Uterus (tissue), 4 donors: Measurements from ENCODE around the gene TDRD3. TPM values are rescaled to one million over a fixed set of nuclear protein-coding genes. Genes with fewer than 3 reads are reported as not detected.

ENCODE experiments used
- DNase-seq, 2 donors: peaks; one replicate each; pipeline ENCODE4 v3.0.0-alpha.2; 2019 to 2020
- H3K27ac ChIP-seq, 2 donors: fragments of 200-600 bp; sonication (generic); 1 replicate in 1 of 2; 2 replicates in 1 of 2; pipeline ENCODE4 v1.5.1; 2016 to 2018
- H3K27me3 ChIP-seq, 2 donors: fragments of 200-600 bp; sonication (generic); one replicate each; pipeline ENCODE4 v1.5.1; 2018 to 2019; ENCODE audit warnings: control low read depth in 1 of 2
- H3K36me3 ChIP-seq, 2 donors: fragments of 200-600 bp; sonication (generic); one replicate each; pipeline ENCODE4 v1.5.1; 2019; ENCODE audit warnings: control low read depth in 1 of 2
- H3K4me1 ChIP-seq, 2 donors: fragments of 200-600 bp; sonication (generic); one replicate each; pipeline ENCODE4 v1.5.1; 2018 to 2019; ENCODE audit warnings: control low read depth in 1 of 2
- H3K4me3 ChIP-seq, 2 donors: fragments of 200-600 bp; sonication (generic); 1 replicate in 1 of 2; 2 replicates in 1 of 2; pipeline ENCODE4 v1.5.1; 2018 to 2019; ENCODE audit warnings: mild to moderate bottlenecking in 1 of 2
- H3K9me3 ChIP-seq, 2 donors: fragments of 200-600 bp; sonication (generic); one replicate each; pipeline ENCODE4 v1.5.1; 2019; ENCODE audit warnings: control low read depth in 1 of 2
- POLR2A ChIP-seq, 2 donors: fragments of 450-650 bp; IDR thresholded peaks; one replicate each; pipeline ENCODE4 v1.6.1; 2016; ENCODE audit warnings: antibody characterized with exemption in 2 of 2, mild to moderate bottlenecking in 1 of 2, moderate library complexity in 1 of 2
- intact Hi-C: fragments of 100-400 bp; cut with DNase I; formaldehyde crosslinking; loops from one replicate; pipeline ENCODE4 v1.15.1; 2023; ENCODE audit warnings: low total_unique reads
- total RNA-seq, 4 donors: library from RNA; depleted of rRNA in 3 of 4; stranded (reverse); fragments of >200 nt in 3 of 4; gene quantifications; one replicate each; pipeline versions ENCODE4 v1.1.0 to v1.2.4, GENCODE V29; 2014 to 2023
- TF ChIP-seq, protein P1 (sequence below), 4 experiments: fragments of 200-600 bp in 2 of 4; fragments of 450-650 bp in 2 of 4; sonication (generic) in 2 of 4; IDR thresholded peaks; one replicate each; pipeline ENCODE4 v1.5.1; 2016 to 2019; ENCODE audit warnings: antibody characterized with exemption in 4 of 4, mild to moderate bottlenecking in 2 of 4, moderate library complexity in 1 of 4
- donor health status: DM: yes; HTN: yes; CAD: no.

The TDRD3 gene
- total RNA-seq, 4 donors from 2014 or later, result 18.2 to 76.8 (median 48.4) TPM

GRCh38 chr13:60433505-60433904 lies 36.5 kb downstream of the TDRD3 start:
- H3K27me3 ChIP-seq, result no peaks in the 10 kb centered on the region
- intact Hi-C loops, result no loop called here
- H3K4me3 ChIP-seq, result no peak overlapping the region
- H3K36me3 ChIP-seq, result no peaks in the 10 kb centered on the region
- no peaks in the 10 kb centered on the region for H3K4me1 ChIP-seq
- H3K9me3 ChIP-seq, result no peaks in the 10 kb centered on the region
- TF ChIP-seq POLR2A (IDR thresholded peaks at IDR 0.05), result no peak
- TF ChIP-seq, protein P1, sequence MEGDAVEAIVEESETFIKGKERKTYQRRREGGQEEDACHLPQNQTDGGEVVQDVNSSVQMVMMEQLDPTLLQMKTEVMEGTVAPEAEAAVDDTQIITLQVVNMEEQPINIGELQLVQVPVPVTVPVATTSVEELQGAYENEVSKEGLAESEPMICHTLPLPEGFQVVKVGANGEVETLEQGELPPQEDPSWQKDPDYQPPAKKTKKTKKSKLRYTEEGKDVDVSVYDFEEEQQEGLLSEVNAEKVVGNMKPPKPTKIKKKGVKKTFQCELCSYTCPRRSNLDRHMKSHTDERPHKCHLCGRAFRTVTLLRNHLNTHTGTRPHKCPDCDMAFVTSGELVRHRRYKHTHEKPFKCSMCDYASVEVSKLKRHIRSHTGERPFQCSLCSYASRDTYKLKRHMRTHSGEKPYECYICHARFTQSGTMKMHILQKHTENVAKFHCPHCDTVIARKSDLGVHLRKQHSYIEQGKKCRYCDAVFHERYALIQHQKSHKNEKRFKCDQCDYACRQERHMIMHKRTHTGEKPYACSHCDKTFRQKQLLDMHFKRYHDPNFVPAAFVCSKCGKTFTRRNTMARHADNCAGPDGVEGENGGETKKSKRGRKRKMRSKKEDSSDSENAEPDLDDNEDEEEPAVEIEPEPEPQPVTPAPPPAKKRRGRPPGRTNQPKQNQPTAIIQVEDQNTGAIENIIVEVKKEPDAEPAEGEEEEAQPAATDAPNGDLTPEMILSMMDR (IDR thresholded peaks at IDR 0.05), result no peak
- H3K27ac ChIP-seq, result no peak overlapping the region
- no peak for DNase-seq

DNA sequence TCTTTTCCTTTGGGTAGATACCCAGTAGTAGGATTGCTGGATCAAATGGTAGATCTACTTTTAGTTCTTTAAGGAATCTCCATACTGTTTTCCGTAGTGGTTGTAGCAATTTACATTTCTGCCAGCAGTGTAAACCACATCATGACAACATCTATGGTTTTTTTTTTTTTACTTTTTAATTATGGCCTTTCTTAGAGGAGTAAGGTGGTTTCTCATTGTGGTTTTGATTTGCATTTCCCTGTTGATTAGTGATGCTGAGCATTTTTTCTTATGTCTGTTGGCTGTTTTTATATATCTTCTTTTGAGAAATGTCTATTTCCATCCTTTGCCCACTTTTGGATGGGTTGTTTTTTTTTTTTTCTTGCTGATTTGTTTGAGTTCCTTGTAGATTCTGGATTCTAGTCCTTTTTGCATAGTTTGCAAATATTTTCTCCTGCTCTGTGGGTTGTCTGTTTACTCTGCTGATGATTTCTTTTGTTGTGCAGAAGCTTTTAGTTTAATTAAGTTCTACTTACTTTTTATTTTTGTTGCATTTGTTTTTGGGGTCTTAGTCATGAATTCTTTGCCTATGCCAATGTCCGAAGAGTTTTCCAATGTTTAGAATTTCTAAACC lies 38.8 kb downstream of the TDRD3 start:
- no peaks in the 10 kb centered on the region for H3K27me3 ChIP-seq
- intact Hi-C loops, result no loop called here

GRCh38 chr13:60439201-60439600 lies 42.2 kb downstream of the TDRD3 start:
- H3K27ac ChIP-seq, result no peak overlapping the region
- no peaks in the 10 kb centered on the region for H3K36me3 ChIP-seq
- H3K4me3 ChIP-seq, result no peak overlapping the region
- TF ChIP-seq POLR2A (IDR thresholded peaks at IDR 0.05), result no peak
- TF ChIP-seq, protein P1 (IDR thresholded peaks at IDR 0.05), result no peak
- no peaks in the 10 kb centered on the region for H3K27me3 ChIP-seq
- no peaks in the 10 kb centered on the region for H3K4me1 ChIP-seq
- DNase-seq, result no peak
- no peaks in the 10 kb centered on the region for H3K9me3 ChIP-seq
- intact Hi-C loops, result no loop called here

More for the DNA sequence above, 38.8 kb downstream of the TDRD3 start:
- H3K4me1 ChIP-seq, result no peaks in the 10 kb centered on the region
- H3K27ac ChIP-seq, result no peak overlapping the region
- H3K9me3 ChIP-seq, result no peaks in the 10 kb centered on the region
- no peak for DNase-seq
- TF ChIP-seq, protein P1 (IDR thresholded peaks at IDR 0.05), result no peak
- no peak for TF ChIP-seq POLR2A (IDR thresholded peaks at IDR 0.05)
- H3K36me3 ChIP-seq, result no peaks in the 10 kb centered on the region
- H3K4me3 ChIP-seq, result no peak overlapping the region

DNA sequence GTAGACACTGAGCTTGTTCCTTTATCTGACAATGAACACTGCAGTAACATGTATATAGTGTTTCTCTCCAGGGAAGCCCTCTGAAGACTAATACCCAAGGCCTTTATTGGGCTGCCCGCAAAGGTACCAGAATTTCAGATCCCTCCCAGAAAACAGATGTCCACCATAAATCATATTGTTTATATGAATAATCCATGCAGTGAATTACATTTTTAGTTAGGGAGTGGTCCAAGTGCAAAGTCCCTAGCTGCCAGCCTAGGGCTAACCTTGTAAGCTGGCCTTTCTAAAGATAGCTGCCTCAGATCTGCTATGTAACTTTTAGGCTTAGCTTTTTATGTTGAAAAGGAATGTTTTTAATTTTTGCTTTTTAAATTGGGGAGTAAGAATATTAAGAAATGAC lies 44.7 kb downstream of the TDRD3 start:
- Histone ChIP-seq H3K9me3 (no peaks in the 10 kb centered on the region), H3K4me1 (no peaks in the 10 kb centered on the region), H3K27ac (no peak overlapping the region), H3K36me3 (no peaks in the 10 kb centered on the region), H3K27me3 (no peaks in the 10 kb centered on the region), H3K4me3 (no peak overlapping the region)
- no peak for DNase-seq
- no peak for TF ChIP-seq POLR2A (IDR thresholded peaks at IDR 0.05)
- TF ChIP-seq, protein P1 (IDR thresholded peaks at IDR 0.05), result no peak
- intact Hi-C loops, result no loop called here

DNA sequence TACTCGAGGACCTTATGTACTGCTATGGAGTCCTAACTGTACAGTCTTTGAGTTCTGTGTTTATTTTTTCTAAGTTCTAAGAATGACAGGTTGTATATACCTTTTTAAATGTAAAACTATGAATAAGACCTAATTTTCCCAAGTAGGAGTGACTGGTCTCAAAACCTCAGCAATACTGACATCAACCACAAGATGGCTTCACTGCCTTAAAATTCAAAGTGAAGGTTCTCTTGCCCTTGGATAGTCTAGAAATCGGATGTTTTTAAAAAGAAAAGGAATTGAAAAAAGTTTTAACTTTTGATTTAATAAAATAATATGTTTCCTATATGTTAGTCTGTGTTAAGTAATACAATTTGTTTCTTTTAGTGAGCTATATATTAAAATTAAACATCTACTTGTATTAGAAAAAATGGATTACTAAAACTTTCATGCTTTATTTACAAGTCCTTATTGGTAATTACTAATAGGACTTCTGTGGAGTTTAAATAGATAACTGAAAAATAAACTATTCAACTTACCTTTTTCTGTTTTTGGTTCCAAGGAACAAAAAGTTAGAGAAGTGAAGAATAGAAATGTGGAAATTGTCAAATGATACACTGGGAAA lies 52.0 kb downstream of the TDRD3 start:
- DNase-seq, result no peak
- Histone ChIP-seq H3K4me3 (no peak overlapping the region), H3K27ac (no peak overlapping the region), H3K4me1 (no peaks in the 10 kb centered on the region), H3K36me3 (no peaks in the 10 kb centered on the region), H3K27me3 (no peaks in the 10 kb centered on the region), H3K9me3 (no peaks in the 10 kb centered on the region)
- intact Hi-C loops, result no loop called here
- no peak for TF ChIP-seq POLR2A (IDR thresholded peaks at IDR 0.05)
- TF ChIP-seq, protein P1 (IDR thresholded peaks at IDR 0.05), result peak; percentile 42 to 56 (median 48)
